PC-9 (cell line): ENCODE results near the gene GRAP2. TPM values are rescaled to one million over a fixed set of nuclear protein-coding genes. Genes with fewer than 3 reads are reported as not detected.
"Not testable (repeated sequence)": the region's sequence is repeated elsewhere in the genome, so short reads cannot be mapped to it uniquely, and the experiment has no call there.

Experiments used
- BruUV-seq: library from RNA; stranded (reverse); fragments of 400-500 nt; replicated peaks from 2 replicates; lab custom pipeline; 2021; lab: Mats Ljungman, UMichigan
- CTCF ChIA-PET: fragments of 300-600 bp; sonication (Branson Sonifier 250); formaldehyde crosslinking; loops from one replicate; lab custom pipeline; 2022; ENCODE audit warnings: antibody characterized with exemption; lab: Charles Lee
- POLR2A ChIA-PET: fragments of 300-600 bp; sonication (Branson Sonifier 250); formaldehyde crosslinking; loops from one replicate; lab custom pipeline; 2022; ENCODE audit warnings: antibody characterized with exemption; ENCODE audit not compliant: unreplicated experiment; lab: Charles Lee
- DNase-seq, 2 experiments: peaks; one replicate each; pipeline versions ENCODE4 v3.0.0 to v3.0.0-alpha.2; 2015 to 2022; ENCODE audit warnings: mixed read lengths in 1 of 2
- H2AFZ ChIP-seq: fragments of 200-600 bp; sonication (generic); 2 replicates; pipeline ENCODE4 v1.8.1; 2017; ENCODE audit warnings: antibody characterized with exemption
- H3F3A ChIP-seq: fragments of 200-600 bp; sonication (generic); 2 replicates; pipeline ENCODE4 v1.8.1; 2017; ENCODE audit warnings: antibody characterized with exemption, mild to moderate bottlenecking, low read depth; ENCODE audit not compliant: insufficient read depth
- H3K27ac ChIP-seq: fragments of 200-600 bp; sonication (generic); 2 replicates; pipeline ENCODE4 v1.6.1; 2016; ENCODE audit warnings: mixed run types
- H3K27me3 ChIP-seq: fragments of 200-600 bp; sonication (generic); 2 replicates; pipeline ENCODE4 v1.6.1; 2016; ENCODE audit warnings: low read depth, mixed run types; ENCODE audit not compliant: insufficient read depth
- H3K36me3 ChIP-seq: fragments of 200-600 bp; sonication (generic); 2 replicates; pipeline ENCODE4 v1.6.1; 2016; ENCODE audit warnings: low read depth, mixed run types
- H3K4me1 ChIP-seq: fragments of 200-600 bp; sonication (generic); replicated peaks from 2 replicates; pipeline ENCODE4 v1.6.1; 2016; ENCODE audit warnings: mixed run types; ENCODE audit not compliant: insufficient read depth
- H3K4me2 ChIP-seq: fragments of 200-600 bp; sonication (generic); 2 replicates; pipeline ENCODE4 v1.6.1; 2017; ENCODE audit warnings: mixed run types
- H3K4me3 ChIP-seq: fragments of 200-600 bp; sonication (generic); 2 replicates; pipeline ENCODE4 v1.6.1; 2016; ENCODE audit warnings: mixed run types
- H3K79me2 ChIP-seq: fragments of 200-600 bp; sonication (generic); 2 replicates; pipeline ENCODE4 v1.6.1; 2017; ENCODE audit warnings: low read depth, mixed run types
- H3K9me2 ChIP-seq: fragments of 200-600 bp; sonication (generic); 2 replicates; pipeline ENCODE4 v1.8.1; 2017; ENCODE audit warnings: mild to moderate bottlenecking; ENCODE audit not compliant: insufficient read depth
- H3K9me3 ChIP-seq: fragments of 200-600 bp; sonication (generic); 2 replicates; pipeline ENCODE4 v1.8.1; 2016; ENCODE audit warnings: low read depth; ENCODE audit not compliant: insufficient read depth
- H4K20me1 ChIP-seq: fragments of 200-600 bp; sonication (generic); 2 replicates; pipeline ENCODE4 v1.8.1; 2017; ENCODE audit not compliant: insufficient read depth
- CTCF ChIP-seq: fragments of 200-600 bp; sonication (generic); conservative IDR thresholded peaks from 2 replicates; pipeline ENCODE4 v1.6.1; 2017; ENCODE audit warnings: mixed run types, antibody characterized with exemption, mild to moderate bottlenecking, moderate library complexity
- EZH2 ChIP-seq: fragments of 200-600 bp; sonication (generic); IDR thresholded peaks from 2 replicates; pipeline ENCODE4 v1.8.0; 2017; ENCODE audit warnings: antibody characterized with exemption, low read depth
- intact Hi-C: fragments of 100-400 bp; cut with micrococcal nuclease; formaldehyde crosslinking; loops from one replicate; pipeline ENCODE4 v1.10.0; 2022; ENCODE audit not compliant: unreplicated experiment
- total RNA-seq: library from RNA; stranded (reverse); gene quantifications from 2 replicates; pipeline ENCODE4 v1.2.3, GENCODE V29; 2021

Gene GRAP2
- total RNA-seq, 1 experiment from 2014 or later: not detected

GRCh38 chr22:39901565-39902146 is 772 bp downstream of the GRAP2 start:
- H3K27me3 ChIP-seq: peaks cover 94% of the 10 kb centered on the region
- no peaks in the 10 kb centered on the region for H3F3A ChIP-seq
- ChIA-PET POLR2A (no interaction called here), CTCF (no interaction called here)
- BruUV-seq: no TSS peak
- H3K27ac ChIP-seq: no peak overlapping the region
- no peak for DNase-seq
- H3K9me3 ChIP-seq: no peaks in the 10 kb centered on the region
- no peaks in the 10 kb centered on the region for H3K79me2 ChIP-seq
- H3K36me3 ChIP-seq: no peaks in the 10 kb centered on the region
- no peaks in the 10 kb centered on the region; the same call in 1 of the 2 replicates for H3K9me2 ChIP-seq
- no peak overlapping the region for H3K4me2 ChIP-seq
- no peaks in the 10 kb centered on the region for H3K4me1 ChIP-seq
- intact Hi-C loops: no loop called here
- H2AFZ ChIP-seq: no peak overlapping the region
- no peak overlapping the region for H3K4me3 ChIP-seq
- TF ChIP-seq CTCF (no peak), EZH2 (no peak)
- H4K20me1 ChIP-seq: no peaks in the 10 kb centered on the region

GRCh38 chr22:39904024-39904423 is 3.1 kb downstream of the GRAP2 start:
- CTCF ChIA-PET, H3K4me3 ChIP-seq: not testable (repeated sequence)

GRCh38 chr22:39904862-39905261 is 4.0 kb downstream of the GRAP2 start:
- Histone ChIP-seq H3F3A (no peaks in the 10 kb centered on the region), H3K4me3 (no peak overlapping the region), H3K4me2 (no peak overlapping the region), H3K79me2 (no peaks in the 10 kb centered on the region), H3K27ac (no peak overlapping the region), H3K9me2 (no peaks in the 10 kb centered on the region; the same call in 1 of the 2 replicates), H3K4me1 (no peaks in the 10 kb centered on the region), H4K20me1 (no peaks in the 10 kb centered on the region), H2AFZ (no peak overlapping the region), H3K36me3 (no peaks in the 10 kb centered on the region), H3K27me3 (peaks cover 97% of the 10 kb centered on the region), H3K9me3 (no peaks in the 10 kb centered on the region)
- TF ChIP-seq CTCF (no peak), EZH2 (no peak)
- BruUV-seq: no TSS peak
- ChIA-PET POLR2A (interaction anchor here (0.7 kb wide), 1 partner anchor 981 kb away, joined by 4 read pairs; no protein-coding TSS in a partner anchor), CTCF (no interaction called here)
- no peak for DNase-seq
- intact Hi-C loops: no loop called here

More at GRCh38 chr22:39904024-39904423, 3.1 kb downstream of the GRAP2 start:
- H2AFZ ChIP-seq, H3K4me1 ChIP-seq, H3K79me2 ChIP-seq, H3F3A ChIP-seq, H3K9me2 ChIP-seq, DNase-seq, H3K36me3 ChIP-seq, intact Hi-C loops, H4K20me1 ChIP-seq, H3K27ac ChIP-seq, POLR2A ChIA-PET, H3K4me2 ChIP-seq, H3K9me3 ChIP-seq, BruUV-seq: not testable (repeated sequence)
- H3K27me3 ChIP-seq: peaks cover 97% of the 10 kb centered on the region

GRCh38 chr22:39905687-39906086 is 4.8 kb downstream of the GRAP2 start:
- intact Hi-C loops: no loop called here
- no peaks in the 10 kb centered on the region for H3F3A ChIP-seq
- no peak for TF ChIP-seq EZH2
- TF ChIP-seq CTCF: no peak
- no peak overlapping the region for H3K27ac ChIP-seq
- no peak overlapping the region for H2AFZ ChIP-seq
- H3K9me3 ChIP-seq: no peaks in the 10 kb centered on the region
- H3K4me1 ChIP-seq: no peaks in the 10 kb centered on the region
- POLR2A ChIA-PET: no interaction called here
- H3K36me3 ChIP-seq: no peaks in the 10 kb centered on the region
- H3K4me3 ChIP-seq: no peak overlapping the region
- peaks cover 94% of the 10 kb centered on the region for H3K27me3 ChIP-seq
- no peak for DNase-seq
- H3K4me2 ChIP-seq: no peak overlapping the region
- CTCF ChIA-PET: no interaction called here
- no peaks in the 10 kb centered on the region; the same call in 1 of the 2 replicates for H3K9me2 ChIP-seq
- no peaks in the 10 kb centered on the region for H4K20me1 ChIP-seq
- no peaks in the 10 kb centered on the region for H3K79me2 ChIP-seq
- BruUV-seq: no TSS peak
